ENCODE measurements around the gene TOGARAM1. TPM values are rescaled to one million over a fixed set of nuclear protein-coding genes. Genes with fewer than 3 reads are reported as not detected.

TOGARAM1 gene
- total RNA-seq, 2 experiments from 2014 or later = 5.5 to 7.9 TPM

DNA sequence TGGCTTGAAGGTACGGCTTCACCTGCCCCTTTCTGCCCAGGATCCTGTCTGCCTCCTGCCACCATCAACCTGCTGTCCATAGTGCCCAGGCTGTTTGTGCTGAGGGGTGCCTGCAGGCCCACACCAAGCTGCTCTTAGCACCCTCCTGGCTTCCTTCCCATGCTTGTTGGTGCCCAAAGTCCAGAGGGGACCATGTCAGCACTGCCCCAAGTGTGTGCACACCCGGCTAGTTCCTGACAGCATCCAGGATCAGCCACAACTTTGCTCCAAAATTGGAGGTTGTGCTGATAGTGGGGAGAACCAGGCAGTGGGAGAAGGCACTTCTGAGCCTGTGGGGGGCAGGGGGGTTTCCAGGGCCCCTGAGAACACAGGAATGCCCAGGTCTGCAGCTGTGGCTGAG lies 77.4 kb downstream of the TOGARAM1 start:
- Mint-ChIP-seq H3K9me3 (no peaks in the 10 kb centered on the region), H3K27ac (no peak overlapping the region), H3K4me1 (ENCODE audit: low read depth) (no peaks in the 10 kb centered on the region), H3K36me3 (ENCODE audit: low read depth) (peaks cover 13% of the 10 kb centered on the region), H3K27me3 (no peaks in the 10 kb centered on the region), H3K4me3 (no peak overlapping the region)
- TF ChIP-seq, protein P1, sequence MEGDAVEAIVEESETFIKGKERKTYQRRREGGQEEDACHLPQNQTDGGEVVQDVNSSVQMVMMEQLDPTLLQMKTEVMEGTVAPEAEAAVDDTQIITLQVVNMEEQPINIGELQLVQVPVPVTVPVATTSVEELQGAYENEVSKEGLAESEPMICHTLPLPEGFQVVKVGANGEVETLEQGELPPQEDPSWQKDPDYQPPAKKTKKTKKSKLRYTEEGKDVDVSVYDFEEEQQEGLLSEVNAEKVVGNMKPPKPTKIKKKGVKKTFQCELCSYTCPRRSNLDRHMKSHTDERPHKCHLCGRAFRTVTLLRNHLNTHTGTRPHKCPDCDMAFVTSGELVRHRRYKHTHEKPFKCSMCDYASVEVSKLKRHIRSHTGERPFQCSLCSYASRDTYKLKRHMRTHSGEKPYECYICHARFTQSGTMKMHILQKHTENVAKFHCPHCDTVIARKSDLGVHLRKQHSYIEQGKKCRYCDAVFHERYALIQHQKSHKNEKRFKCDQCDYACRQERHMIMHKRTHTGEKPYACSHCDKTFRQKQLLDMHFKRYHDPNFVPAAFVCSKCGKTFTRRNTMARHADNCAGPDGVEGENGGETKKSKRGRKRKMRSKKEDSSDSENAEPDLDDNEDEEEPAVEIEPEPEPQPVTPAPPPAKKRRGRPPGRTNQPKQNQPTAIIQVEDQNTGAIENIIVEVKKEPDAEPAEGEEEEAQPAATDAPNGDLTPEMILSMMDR (IDR thresholded peaks at IDR 0.05) = no peak
- intact Hi-C loops (cut with micrococcal nuclease) = no loop called here
- DNase-seq = no peak
- POLR2A ChIA-PET = no interaction called here
- CTCF ChIA-PET = no interaction called here
- ATAC-seq = no peak

DNA sequence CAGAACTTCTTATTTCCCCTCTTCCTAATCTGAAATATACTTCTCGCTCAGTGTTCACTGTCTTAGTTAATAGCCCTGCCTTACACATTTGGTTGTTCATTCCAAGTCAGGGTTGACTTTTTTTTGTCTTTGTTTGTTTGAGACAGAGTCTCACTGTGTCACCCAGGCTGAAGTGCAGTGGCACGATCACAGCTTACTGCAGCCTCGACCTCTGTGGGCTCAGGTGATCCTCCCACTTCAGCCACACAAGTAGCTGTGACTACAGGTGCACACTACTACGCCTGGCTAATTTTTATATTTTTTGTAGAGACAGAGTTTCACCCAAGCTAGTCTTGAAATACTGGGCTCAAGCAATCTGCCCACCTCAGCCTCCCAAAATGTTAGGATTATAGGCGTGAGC lies 79.7 kb downstream of the TOGARAM1 start:
- H3K27ac Mint-ChIP-seq = no peak overlapping the region
- ATAC-seq (no peak), DNase-seq (no peak)
- H3K4me1 Mint-ChIP-seq (ENCODE audit: low read depth) = no peaks in the 10 kb centered on the region
- CTCF ChIA-PET = no interaction called here
- H3K4me3 Mint-ChIP-seq = no peak overlapping the region
- intact Hi-C loops (cut with micrococcal nuclease) = no loop called here
- no peaks in the 10 kb centered on the region for H3K27me3 Mint-ChIP-seq
- no peaks in the 10 kb centered on the region for H3K9me3 Mint-ChIP-seq
- peaks cover 11% of the 10 kb centered on the region for H3K36me3 Mint-ChIP-seq (ENCODE audit: low read depth)
- TF ChIP-seq, protein P1 (IDR thresholded peaks at IDR 0.05) = no peak
- POLR2A ChIA-PET = interaction anchor here (0.6 kb wide), 1 partner anchor 515 kb away, joined by 3 read pairs; no protein-coding TSS in a partner anchor

DNA sequence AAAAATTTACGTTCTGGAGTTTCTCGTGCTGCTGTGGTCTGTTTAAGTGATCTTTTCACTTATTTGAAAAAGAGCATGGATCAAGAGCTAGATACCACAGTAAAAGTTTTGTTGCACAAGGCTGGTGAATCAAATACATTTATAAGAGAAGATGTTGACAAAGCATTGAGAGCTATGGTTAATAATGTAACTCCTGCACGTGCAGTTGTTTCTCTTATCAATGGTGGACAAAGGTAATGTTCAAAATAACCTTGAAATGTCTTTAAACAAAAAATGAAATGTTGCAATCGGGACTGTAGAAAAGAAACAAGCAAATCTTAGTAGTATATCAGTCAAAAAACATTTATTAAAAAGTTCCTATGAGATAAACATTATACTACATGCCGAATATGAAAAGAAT lies 82.6 kb downstream of the TOGARAM1 start:
- no peak overlapping the region for H3K4me3 Mint-ChIP-seq
- POLR2A ChIA-PET = no interaction called here
- no peak for ATAC-seq
- no peaks in the 10 kb centered on the region for H3K9me3 Mint-ChIP-seq
- CTCF ChIA-PET = no interaction called here
- TF ChIP-seq, protein P1 (IDR thresholded peaks at IDR 0.05) = no peak
- no peak for DNase-seq
- no peaks in the 10 kb centered on the region for H3K4me1 Mint-ChIP-seq (ENCODE audit: low read depth)
- no peaks in the 10 kb centered on the region for H3K27me3 Mint-ChIP-seq
- intact Hi-C loops (cut with micrococcal nuclease) = no loop called here
- no peak overlapping the region for H3K27ac Mint-ChIP-seq
- H3K36me3 Mint-ChIP-seq (ENCODE audit: low read depth) = peaks cover 14% of the 10 kb centered on the region

DNA sequence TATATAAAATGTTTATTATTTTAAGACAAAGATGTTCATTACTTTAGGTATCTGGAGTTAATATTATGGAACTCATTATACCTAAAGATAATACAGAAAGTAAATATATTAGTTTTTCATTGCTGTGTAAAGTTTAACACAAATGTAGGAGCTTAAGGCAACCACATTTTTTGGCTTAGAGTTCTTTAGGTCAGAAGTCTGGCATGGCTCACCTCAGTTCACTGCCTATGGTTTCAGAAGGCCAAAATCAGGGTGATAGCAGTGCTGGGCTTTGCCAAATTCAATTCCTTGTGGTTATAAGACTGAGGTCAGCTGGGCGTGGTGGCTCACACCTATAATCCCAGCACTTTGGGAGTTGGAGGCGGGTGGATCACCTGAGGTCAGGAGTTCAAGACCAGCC lies 86.4 kb downstream of the TOGARAM1 start:
- Mint-ChIP-seq H3K27me3 (no peaks in the 10 kb centered on the region), H3K4me1 (ENCODE audit: low read depth) (no peaks in the 10 kb centered on the region), H3K27ac (no peak overlapping the region), H3K36me3 (ENCODE audit: low read depth) (peaks cover 13% of the 10 kb centered on the region), H3K9me3 (no peaks in the 10 kb centered on the region), H3K4me3 (no peak overlapping the region)
- intact Hi-C loops (cut with micrococcal nuclease) = no loop called here
- DNase-seq (no peak), ATAC-seq (no peak)
- CTCF ChIA-PET = interaction anchor here (0.6 kb wide), 1 partner anchor 43 kb away, joined by 3 read pairs; no protein-coding TSS in a partner anchor
- POLR2A ChIA-PET = no interaction called here
- TF ChIP-seq, protein P1 (IDR thresholded peaks at IDR 0.05) = no peak

DNA sequence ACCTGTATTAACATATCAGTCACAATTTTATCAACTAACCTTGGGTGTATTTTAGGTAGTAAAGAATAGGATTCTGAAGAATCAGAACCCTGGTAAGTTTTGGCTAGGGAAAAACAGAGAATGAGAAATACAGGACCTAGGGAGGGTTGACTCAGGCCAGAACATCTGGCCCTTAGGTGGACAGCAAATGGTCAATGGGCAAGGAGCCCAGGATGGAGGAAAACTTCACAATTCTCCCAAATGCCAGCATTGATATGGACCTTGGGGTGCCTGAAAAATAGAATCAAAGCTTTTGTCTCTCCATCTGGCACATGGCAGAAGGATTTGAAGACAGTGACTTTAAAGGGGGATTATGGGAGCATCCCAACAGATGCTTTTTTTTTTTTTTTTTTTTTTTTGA lies 89.2 kb downstream of the TOGARAM1 start:
- H3K36me3 Mint-ChIP-seq (ENCODE audit: low read depth) = peaks cover 23% of the 10 kb centered on the region
- no peak overlapping the region for H3K27ac Mint-ChIP-seq
- intact Hi-C loops (cut with micrococcal nuclease) = no loop called here
- TF ChIP-seq, protein P1 (IDR thresholded peaks at IDR 0.05) = no peak
- peaks cover 2% of the 10 kb centered on the region for H3K9me3 Mint-ChIP-seq
- ChIA-PET CTCF (no interaction called here), POLR2A (no interaction called here)
- no peak for DNase-seq
- no peak overlapping the region for H3K4me3 Mint-ChIP-seq
- no peak for ATAC-seq
- H3K27me3 Mint-ChIP-seq = no peaks in the 10 kb centered on the region
- H3K4me1 Mint-ChIP-seq (ENCODE audit: low read depth) = no peaks in the 10 kb centered on the region

Measured in activated CD8-positive, alpha-beta T cell treated with anti-CD3 and anti-CD28 coated beads for 36 hours (primary cell).